Measurements from ENCODE around the gene SRCAP. TPM values are rescaled to one million over a fixed set of nuclear protein-coding genes. Genes with fewer than 3 reads are reported as not detected.

Gene SRCAP
- polyA plus RNA-seq, 1 experiment: 3.1 TPM

- no peaks in the 10 kb centered on the region for H3K27me3 ChIP-seq (ENCODE audit: control insufficient read depth, insufficient read depth, low read length)
- DNase-seq (ENCODE audit: low read depth, low spot score): no peak
- no peak for TF ChIP-seq CTCF (IDR thresholded peaks at IDR 0.05; ENCODE audit: low read depth, low read length)
- no peak overlapping the region for H3K27ac ChIP-seq (ENCODE audit: low read depth, low read length)
- CTCF ChIA-PET: interaction anchor here (1.1 kb wide), 1 partner anchor 11 kb away, joined by 4 read pairs; no protein-coding TSS in a partner anchor
- no peak overlapping the region for H3K4me3 ChIP-seq (ENCODE audit: low read depth, low read length)
- H3K9me3 ChIP-seq (ENCODE audit: control insufficient read depth, insufficient read depth, low read length): no peaks in the 10 kb centered on the region
- POLR2A ChIA-PET: no interaction called here
Observed at GRCh38 chr16:30728899-30729672, 30.1 kb downstream of the SRCAP start.

GRCh38 chr16:30731411-30731810 lies 32.4 kb downstream of the SRCAP start:
- CTCF ChIA-PET: no interaction called here

GRCh38 chr16:30736995-30737793 lies 38.2 kb downstream of the SRCAP start:
- ChIA-PET CTCF (no interaction called here), POLR2A (interaction anchor here (2.0 kb wide), 1 partner anchor 11 kb away, joined by 5 read pairs; the partner anchor contains the start of gene PHKG2)
- Histone ChIP-seq H3K27me3 (ENCODE audit: control insufficient read depth, insufficient read depth, low read length) (no peaks in the 10 kb centered on the region), H3K9me3 (ENCODE audit: control insufficient read depth, insufficient read depth, low read length) (no peaks in the 10 kb centered on the region), H3K4me3 (ENCODE audit: low read depth, low read length) (no peak overlapping the region), H3K27ac (ENCODE audit: low read depth, low read length) (no peak overlapping the region)
- TF ChIP-seq CTCF (IDR thresholded peaks at IDR 0.05; ENCODE audit: low read depth, low read length): no peak
- no peak for DNase-seq (ENCODE audit: low read depth, low spot score)

More at GRCh38 chr16:30731411-30731810, 32.4 kb downstream of the SRCAP start:
- no peak for TF ChIP-seq CTCF (IDR thresholded peaks at IDR 0.05; ENCODE audit: low read depth, low read length)
- H3K27me3 ChIP-seq (ENCODE audit: control insufficient read depth, insufficient read depth, low read length): no peaks in the 10 kb centered on the region
- POLR2A ChIA-PET: no interaction called here
- H3K9me3 ChIP-seq (ENCODE audit: control insufficient read depth, insufficient read depth, low read length): no peaks in the 10 kb centered on the region
- no peak overlapping the region for H3K4me3 ChIP-seq (ENCODE audit: low read depth, low read length)
- H3K27ac ChIP-seq (ENCODE audit: low read depth, low read length): no peak overlapping the region
- no peak for DNase-seq (ENCODE audit: low read depth, low spot score)

GRCh38 chr16:30737794-30738648 lies 39.0 kb downstream of the SRCAP start:
- TF ChIP-seq CTCF (IDR thresholded peaks at IDR 0.05; ENCODE audit: low read depth, low read length): no peak
- CTCF ChIA-PET: no interaction called here
- POLR2A ChIA-PET: interaction anchor here (2.0 kb wide), 1 partner anchor 10 kb away, joined by 5 read pairs; the partner anchor contains the start of gene PHKG2
- Histone ChIP-seq H3K27me3 (ENCODE audit: control insufficient read depth, insufficient read depth, low read length) (no peaks in the 10 kb centered on the region), H3K9me3 (ENCODE audit: control insufficient read depth, insufficient read depth, low read length) (no peaks in the 10 kb centered on the region), H3K4me3 (ENCODE audit: low read depth, low read length) (no peak overlapping the region), H3K27ac (ENCODE audit: low read depth, low read length) (no peak overlapping the region)
- no peak for DNase-seq (ENCODE audit: low read depth, low spot score)

Measured in AG04450 (cell line).